ENCODE data around the gene CDH2.

- no peak for TF ChIP-seq CTCF (IDR thresholded peaks at IDR 0.05)
- TF ChIP-seq POLR2A (IDR thresholded peaks at IDR 0.05): no peak
These were observed 182.4 kb downstream of the CDH2 start for GRCh38 chr18:27994571-27994970.

Data from lower leg skin (tissue), 3 donors.